ENCODE data around the gene P3H2. TPM values are rescaled to one million over a fixed set of nuclear protein-coding genes. Genes with fewer than 3 reads are reported as not detected.

Gene P3H2
- total RNA-seq, 1 donor from 2014 or later, result 143 TPM

- Mint-ChIP-seq H3K4me1 (ENCODE audit: unreplicated experiment) (peaks cover 33% of the 10 kb centered on the region), H3K27me3 (ENCODE audit: unreplicated experiment) (no peaks in the 10 kb centered on the region), H3K36me3 (ENCODE audit: unreplicated experiment) (no peaks in the 10 kb centered on the region), H3K4me3 (ENCODE audit: unreplicated experiment) (no peak overlapping the region), H3K9me3 (ENCODE audit: unreplicated experiment) (no peaks in the 10 kb centered on the region), H3K27ac (ENCODE audit: unreplicated experiment) (no peak overlapping the region)
- no peak for DNase-seq (ENCODE audit: extremely low spot score, unreplicated experiment)
- no peak for TF ChIP-seq CTCF (IDR thresholded peaks at IDR 0.05)
Measured at GRCh38 chr3:189942948-189943347, 177.7 kb downstream of the P3H2 start.

GRCh38 chr3:189941679-189942078 is 179.0 kb downstream of the P3H2 start:
- Mint-ChIP-seq H3K9me3 (ENCODE audit: unreplicated experiment) (no peaks in the 10 kb centered on the region), H3K4me3 (ENCODE audit: unreplicated experiment) (no peak overlapping the region), H3K4me1 (ENCODE audit: unreplicated experiment) (peaks cover 35% of the 10 kb centered on the region), H3K36me3 (ENCODE audit: unreplicated experiment) (no peaks in the 10 kb centered on the region), H3K27me3 (ENCODE audit: unreplicated experiment) (no peaks in the 10 kb centered on the region), H3K27ac (ENCODE audit: unreplicated experiment) (no peak overlapping the region)
- TF ChIP-seq CTCF (IDR thresholded peaks at IDR 0.05), result no peak
- DNase-seq (ENCODE audit: extremely low spot score, unreplicated experiment), result no peak

- DNase-seq (ENCODE audit: extremely low spot score, unreplicated experiment), result no peak
- Mint-ChIP-seq H3K36me3 (ENCODE audit: unreplicated experiment) (no peaks in the 10 kb centered on the region), H3K27me3 (ENCODE audit: unreplicated experiment) (no peaks in the 10 kb centered on the region), H3K4me1 (ENCODE audit: unreplicated experiment) (peaks cover 35% of the 10 kb centered on the region), H3K27ac (ENCODE audit: unreplicated experiment) (no peak overlapping the region), H3K9me3 (ENCODE audit: unreplicated experiment) (no peaks in the 10 kb centered on the region), H3K4me3 (ENCODE audit: unreplicated experiment) (no peak overlapping the region)
- no peak for TF ChIP-seq CTCF (IDR thresholded peaks at IDR 0.05)
Measured at GRCh38 chr3:189941125-189941524, 179.6 kb downstream of the P3H2 start.

- Mint-ChIP-seq H3K9me3 (ENCODE audit: unreplicated experiment) (no peaks in the 10 kb centered on the region), H3K36me3 (ENCODE audit: unreplicated experiment) (no peaks in the 10 kb centered on the region), H3K27ac (ENCODE audit: unreplicated experiment) (peak overlapping the region; percentile 89), H3K4me1 (ENCODE audit: unreplicated experiment) (peaks cover 38% of the 10 kb centered on the region), H3K27me3 (ENCODE audit: unreplicated experiment) (no peaks in the 10 kb centered on the region), H3K4me3 (ENCODE audit: unreplicated experiment) (no peak overlapping the region)
- no peak for DNase-seq (ENCODE audit: extremely low spot score, unreplicated experiment)
- no peak for TF ChIP-seq CTCF (IDR thresholded peaks at IDR 0.05)
Measured at GRCh38 chr3:189937302-189938127, 183.2 kb downstream of the P3H2 start.

GRCh38 chr3:189936201-189936945 is 184.3 kb downstream of the P3H2 start:
- no peak for DNase-seq (ENCODE audit: extremely low spot score, unreplicated experiment)
- no peaks in the 10 kb centered on the region for H3K27me3 Mint-ChIP-seq (ENCODE audit: unreplicated experiment)
- H3K9me3 Mint-ChIP-seq (ENCODE audit: unreplicated experiment), result no peaks in the 10 kb centered on the region
- no peak overlapping the region for H3K4me3 Mint-ChIP-seq (ENCODE audit: unreplicated experiment)
- H3K27ac Mint-ChIP-seq (ENCODE audit: unreplicated experiment), result peak overlapping the region; percentile 89
- H3K36me3 Mint-ChIP-seq (ENCODE audit: unreplicated experiment), result no peaks in the 10 kb centered on the region
- H3K4me1 Mint-ChIP-seq (ENCODE audit: unreplicated experiment), result peaks cover 31% of the 10 kb centered on the region
- TF ChIP-seq CTCF (IDR thresholded peaks at IDR 0.05), result no peak
